HG02623 (cell line): ENCODE results near the gene SLC5A10.

Source experiments
- ATAC-seq: cut with Tn5 transposase; IDR thresholded peaks from one replicate; pipeline ENCODE4 v1.9.1; 2021; ENCODE audit warnings: moderate library complexity; ENCODE audit not compliant: unreplicated experiment

Gene SLC5A10

DNA sequence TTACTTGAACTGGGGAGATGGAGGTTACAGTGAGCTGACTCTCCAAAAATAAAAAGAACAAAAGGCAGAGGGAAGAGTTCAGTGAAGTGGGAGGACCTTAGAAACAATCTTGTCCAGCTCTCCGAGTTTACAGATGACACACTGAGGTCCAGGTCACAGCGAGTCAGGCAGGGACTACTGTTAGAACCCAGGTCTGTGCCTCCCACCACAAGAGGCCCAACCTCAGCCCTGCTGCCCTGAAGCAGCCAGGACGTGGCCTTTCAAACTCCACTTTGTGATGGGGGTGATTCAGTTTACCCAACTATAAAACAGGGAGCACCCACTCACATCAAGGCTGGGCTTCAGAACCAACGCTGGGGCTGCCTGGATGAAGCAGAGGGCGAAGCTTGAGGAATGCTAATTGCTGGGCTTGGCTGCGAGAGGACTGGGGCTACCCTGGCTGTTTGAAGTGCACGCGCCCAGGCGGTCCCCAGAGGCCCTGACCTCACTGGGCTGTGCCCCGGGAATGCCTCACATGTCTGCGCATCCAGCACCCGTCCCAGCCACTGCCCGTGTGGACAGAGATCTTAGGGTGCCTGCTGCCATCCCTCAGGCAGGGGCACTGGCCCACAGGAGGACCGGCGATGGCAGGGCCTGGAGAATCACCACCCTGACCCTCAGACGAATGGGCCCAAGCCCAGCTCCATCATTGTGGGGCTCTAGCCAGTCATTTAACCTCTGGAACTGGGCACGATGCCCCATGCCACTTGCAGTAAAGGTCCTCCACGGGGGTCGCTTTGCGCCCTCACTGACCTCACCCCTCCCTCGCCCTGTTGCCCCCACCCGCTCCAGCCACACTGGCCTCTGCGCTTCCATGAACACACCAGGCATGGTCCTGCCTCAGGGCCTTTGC, 11.4 kb downstream of the SLC5A10 start:
- no peak for ATAC-seq

DNA sequence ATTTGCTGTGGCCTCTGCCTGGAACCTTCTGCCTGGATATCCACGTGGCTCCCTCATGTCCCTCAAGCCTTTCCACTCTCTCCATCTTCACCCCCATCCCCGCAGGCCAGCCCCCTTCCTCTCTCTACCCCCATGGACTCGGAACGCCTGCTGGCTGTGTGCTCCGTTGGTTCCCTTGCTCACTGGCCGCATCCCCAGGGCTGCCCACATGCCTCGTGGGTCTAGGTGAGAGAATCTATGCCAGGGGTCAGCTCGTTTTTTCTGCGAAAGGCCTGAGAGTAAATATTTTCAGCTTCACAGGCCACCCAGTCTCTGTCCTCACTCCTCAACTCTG, 12.0 kb downstream of the SLC5A10 start:
- no peak for ATAC-seq

DNA sequence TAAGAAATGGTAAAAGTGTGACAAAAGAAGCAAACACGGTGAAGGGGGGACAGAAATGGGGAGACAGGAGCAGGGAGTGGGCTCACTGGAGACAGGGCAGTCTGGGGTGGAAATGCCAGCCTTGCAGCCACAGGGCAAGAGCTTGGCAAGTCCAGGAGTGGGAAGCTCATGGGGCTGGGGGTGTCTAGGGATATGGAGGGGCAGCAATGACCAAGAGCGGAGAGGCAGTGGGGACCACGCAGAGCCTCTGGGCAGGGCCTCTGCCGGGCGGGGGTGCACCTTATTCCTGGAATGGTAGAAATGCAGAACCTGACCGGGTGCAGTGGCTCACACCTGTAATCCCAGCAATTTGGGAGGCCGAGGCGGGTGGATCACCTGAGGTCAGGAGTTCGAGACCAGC, 12.6 kb downstream of the SLC5A10 start:
- ATAC-seq: no peak

DNA sequence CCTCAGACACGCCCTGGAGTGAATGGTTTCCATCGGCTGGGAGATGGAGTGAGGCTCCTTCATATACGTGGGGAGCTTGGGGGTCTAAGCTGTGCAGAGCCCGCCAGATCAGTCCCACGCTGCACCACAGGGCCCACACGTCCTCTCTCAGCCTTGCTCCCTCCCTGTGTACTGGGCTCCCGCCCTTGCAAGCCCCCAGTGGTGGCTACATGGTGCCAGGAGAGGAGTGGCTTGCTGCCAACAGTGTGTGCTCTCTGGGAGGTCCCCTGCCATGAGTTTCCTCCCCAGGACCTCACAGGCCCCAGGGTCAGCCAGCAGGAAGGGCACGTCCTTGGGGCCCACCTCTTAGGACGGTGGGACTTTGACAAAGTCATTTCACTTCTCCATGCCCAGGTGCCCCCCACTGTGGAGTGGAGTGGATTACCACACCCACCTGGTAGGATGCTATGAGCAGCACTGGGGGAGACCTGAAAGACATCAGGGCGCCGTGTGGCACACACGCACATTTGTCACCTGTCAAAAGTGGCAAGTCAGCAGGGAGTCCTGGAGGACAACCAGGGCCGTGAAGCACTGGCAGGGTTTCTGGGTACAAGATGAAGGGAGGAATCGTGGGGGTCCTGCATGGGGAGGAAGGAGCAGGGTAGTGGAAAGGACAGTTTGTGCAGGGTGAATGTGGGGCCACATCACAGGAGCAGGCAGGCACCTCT, 13.7 kb downstream of the SLC5A10 start:
- no peak for ATAC-seq

DNA sequence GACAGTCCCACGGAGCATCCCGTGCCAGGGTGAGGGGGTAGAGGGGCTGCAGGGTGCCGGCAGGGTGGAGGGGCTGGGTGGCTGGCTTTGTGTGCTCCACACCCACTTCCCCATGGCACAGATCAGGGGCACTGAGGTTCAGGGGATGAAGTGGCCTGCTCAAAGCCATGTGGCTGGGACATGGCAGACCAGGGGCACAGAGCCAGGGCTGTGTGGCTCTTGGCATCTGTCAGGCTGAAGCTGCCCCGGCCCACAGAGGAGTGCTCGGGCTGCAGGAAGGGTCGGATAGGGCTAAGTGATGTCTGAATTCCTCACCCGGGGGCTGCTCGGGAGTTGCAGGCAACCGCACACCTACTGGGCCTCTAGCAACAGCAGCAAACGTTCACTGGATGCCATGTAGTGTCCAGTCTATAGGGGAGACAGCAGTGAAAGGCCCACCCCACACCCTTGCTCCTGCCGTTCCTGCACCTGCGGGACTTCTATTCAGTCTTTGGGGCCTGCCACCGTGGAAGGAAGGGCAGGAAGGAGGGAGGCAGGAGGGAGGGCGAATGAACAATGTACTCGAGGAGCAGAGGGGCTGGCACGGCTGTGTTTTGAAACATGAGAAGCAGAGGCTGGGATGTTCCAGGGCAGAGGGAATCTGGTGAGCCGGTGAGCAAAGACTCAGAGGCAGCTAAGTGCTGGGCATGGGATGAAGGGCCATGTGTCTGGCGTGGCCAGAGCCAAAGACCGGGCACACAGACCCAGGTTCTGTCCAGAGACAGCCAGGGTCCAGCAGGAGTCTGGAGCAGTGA, 15.1 kb downstream of the SLC5A10 start:
- ATAC-seq: no peak

DNA sequence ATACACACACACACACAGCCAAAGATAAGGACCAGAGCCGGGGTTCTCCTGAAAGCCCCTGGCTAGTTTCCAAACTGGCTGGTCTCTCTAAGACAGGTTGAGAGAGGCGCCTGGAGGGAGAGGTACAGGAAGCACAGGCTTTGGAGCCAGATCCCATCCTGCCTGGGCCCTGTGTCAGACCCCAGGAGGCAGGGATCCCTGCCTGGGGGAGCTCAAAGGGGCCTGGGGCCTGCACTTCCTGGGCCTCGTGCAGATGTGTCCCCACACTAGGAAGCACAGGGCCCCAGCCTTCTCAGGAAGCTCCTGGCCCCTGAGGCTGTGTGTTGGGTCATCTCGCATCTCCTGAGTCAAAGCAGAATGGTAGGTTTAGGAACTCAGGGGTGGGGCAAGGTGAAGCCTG, 16.0 kb downstream of the SLC5A10 start:
- no peak for ATAC-seq

DNA sequence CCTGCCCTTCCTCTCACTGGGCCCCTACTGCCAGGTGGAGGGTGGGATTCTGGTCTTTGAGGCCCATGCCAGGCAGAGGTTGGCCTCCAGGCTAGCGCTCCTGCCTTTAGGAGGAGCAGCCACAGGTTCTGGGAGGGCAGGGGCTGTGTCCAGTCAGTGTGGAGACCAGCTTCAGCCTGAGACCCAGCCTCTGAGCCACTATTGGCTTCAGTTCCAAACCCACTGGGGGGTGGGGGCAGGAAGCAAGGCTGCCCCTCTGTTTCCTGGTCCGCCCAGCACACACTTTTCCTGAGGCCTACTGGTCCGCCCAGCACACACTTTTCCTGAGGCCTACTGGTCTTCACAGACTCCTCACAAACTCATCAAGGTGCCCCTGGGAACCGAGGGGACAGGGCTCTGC, 16.4 kb downstream of the SLC5A10 start:
- ATAC-seq: no peak

DNA sequence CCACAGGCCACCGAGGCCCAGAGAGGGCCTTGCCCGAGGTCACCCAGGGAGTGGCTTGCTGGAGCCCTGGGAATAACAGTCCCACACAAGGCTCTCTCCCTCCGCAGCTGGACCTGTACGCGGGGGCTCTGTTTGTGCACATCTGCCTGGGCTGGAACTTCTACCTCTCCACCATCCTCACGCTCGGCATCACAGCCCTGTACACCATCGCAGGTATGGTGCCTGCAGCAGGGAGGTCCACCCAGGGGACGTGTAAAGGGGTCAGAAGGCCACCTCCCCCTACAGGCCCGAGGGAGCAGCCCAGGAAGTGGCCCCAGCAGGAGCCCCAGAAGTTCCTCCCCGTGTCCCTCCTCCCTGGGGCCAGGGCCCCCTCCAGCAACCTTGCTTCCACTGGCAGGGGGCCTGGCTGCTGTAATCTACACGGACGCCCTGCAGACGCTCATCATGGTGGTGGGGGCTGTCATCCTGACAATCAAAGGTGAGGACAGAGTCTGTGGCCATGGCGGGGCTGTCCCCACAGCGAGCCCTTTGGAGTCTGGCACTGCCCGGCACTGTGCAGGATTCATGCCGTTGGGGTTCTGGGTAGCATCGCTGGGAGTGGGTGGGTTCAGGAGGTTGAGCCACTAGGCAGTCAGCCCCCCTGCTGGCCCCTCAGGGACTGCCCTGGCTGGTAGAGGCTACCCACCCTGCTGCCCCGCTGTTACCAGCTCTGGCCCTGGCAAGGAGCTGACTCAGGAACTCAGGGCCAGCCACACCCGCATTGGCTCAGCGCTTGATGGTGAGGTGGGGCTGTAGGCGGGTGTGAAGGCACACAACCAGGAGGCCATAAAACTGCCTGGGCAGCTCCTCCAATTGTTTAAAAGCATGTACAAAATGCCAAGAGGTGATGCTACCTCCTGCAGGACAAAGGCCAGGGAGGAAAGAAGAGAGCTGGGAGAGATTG, 17.3 kb downstream of the SLC5A10 start:
- no peak for ATAC-seq

DNA sequence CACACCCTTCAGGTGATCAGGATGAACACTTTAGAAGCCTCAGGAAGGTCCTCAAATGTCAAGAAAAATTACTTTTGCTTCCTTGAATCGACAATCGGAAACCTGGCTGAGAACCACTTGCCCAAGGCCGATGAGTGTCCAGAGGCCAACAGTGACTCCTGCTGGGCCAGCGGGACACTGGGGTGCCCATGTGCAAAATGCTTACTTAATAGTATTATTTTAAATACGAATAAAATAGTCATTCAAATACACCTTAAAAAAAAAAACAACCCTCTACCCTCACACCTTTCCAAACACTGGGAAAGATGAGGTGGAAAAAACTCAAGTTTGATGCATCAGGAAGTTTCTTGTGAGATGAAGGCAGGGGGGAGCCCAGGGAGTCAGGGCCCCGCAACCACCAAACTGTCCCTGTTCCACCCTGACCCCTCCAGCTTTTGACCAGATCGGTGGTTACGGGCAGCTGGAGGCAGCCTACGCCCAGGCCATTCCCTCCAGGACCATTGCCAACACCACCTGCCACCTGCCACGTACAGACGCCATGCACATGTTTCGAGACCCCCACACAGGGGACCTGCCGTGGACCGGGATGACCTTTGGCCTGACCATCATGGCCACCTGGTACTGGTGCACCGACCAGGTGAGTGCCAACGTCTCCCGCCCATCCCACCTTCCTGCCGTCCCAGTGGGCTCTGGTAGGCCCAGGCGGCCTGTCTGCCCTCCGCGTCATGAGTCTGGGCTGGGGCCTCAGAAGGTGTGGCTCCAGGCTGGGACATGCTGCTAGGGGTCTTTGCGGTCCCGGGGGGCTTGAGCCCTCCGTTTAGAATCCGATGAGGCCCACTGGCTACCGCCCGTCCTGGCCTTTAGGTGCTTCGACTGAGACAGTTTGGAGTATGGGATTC, 18.9 kb downstream of the SLC5A10 start:
- ATAC-seq: no peak

DNA sequence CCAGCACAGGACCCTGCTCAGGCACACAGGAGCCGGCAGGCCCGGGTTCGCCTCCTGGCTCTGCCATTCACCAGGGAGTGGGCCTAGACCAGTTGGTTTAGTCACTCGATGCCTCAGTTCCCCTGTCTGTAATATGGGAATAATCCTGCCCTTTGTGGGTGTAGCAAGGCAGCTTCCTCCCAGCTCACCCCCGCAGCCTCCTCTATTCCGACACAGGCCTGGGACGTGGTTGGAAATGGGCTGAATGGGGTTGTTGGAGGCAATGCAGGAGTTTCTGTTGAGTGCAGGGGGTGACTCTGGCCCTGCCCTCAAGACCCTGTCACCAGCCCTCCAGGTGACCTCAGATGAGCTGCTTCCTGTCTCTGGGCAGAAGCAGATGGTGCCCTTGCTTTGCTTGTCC, 19.8 kb downstream of the SLC5A10 start:
- ATAC-seq: no peak

DNA sequence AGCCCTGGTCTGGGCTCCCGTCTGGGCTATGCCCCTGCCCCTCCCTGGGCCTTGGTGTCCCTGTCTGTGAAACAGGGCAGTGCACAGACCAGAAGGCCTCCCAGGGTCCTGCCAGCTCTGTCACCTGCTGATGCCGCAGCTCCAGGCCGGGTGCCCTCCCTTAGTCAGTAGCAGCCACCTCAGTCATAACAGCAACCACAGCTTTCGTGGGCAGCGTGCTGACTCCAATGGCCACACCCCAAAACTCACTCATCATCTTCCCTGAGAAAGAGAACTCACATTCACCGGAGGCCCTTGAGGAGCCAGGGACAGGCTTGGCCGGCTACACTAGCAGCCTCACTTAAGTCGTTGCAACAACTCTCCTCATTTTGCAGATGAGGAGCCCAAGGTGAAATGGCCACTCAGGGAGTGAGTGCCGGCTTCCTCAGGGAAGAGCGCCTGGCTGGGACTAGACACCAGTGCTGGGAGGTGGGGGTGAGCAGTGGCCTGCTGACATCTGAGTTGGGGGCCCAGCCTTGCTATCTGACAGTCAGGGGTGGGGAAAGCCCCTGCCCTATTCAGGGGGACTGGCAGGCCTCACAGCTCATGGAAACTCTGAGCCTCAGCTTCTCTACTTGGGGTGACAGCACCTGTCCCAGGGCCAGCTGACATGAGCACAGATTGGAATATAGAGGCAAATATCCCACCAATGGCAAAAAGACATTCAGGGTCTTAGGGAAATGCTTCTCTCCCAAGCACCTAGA, 22.6 kb downstream of the SLC5A10 start:
- no peak for ATAC-seq

DNA sequence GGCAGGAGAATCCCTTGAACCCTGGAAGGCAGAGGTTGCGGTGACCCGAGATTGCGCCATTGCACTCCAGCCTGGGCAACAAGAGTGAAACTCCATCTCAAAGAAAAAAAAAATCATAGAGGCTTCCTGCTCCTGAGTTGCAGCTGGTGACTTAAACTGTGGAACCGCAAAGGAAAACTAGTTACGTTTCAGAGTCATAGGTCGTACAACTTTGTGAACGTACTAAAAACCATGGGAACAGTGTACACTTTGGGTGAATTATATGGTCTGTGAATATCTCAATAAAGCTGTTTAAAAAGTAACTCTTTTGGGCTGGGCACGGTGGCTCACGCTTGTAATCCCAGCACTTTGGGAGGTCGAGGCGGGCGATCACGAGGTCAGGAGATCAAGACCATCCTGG, 23.6 kb downstream of the SLC5A10 start:
- ATAC-seq: no peak

DNA sequence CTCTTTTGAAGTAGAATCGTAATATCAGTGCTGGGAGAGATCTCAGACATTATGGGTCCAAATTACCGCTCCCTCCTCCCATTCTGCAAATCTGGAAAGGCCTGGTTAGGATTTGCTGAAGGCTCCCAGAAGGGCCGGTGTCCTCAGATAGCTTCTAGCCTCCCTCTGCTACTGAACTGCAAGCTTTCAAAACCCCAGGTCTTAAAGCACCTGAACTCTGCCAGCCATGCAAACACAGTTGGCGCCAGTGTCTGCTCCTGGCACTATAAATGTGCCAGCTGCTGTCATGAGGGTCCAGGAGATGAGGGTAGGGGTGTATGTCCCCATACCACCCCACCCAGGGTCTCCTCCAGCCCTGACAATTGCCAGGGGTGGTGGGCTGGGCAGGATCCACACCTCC, 24.2 kb downstream of the SLC5A10 start:
- no peak for ATAC-seq

DNA sequence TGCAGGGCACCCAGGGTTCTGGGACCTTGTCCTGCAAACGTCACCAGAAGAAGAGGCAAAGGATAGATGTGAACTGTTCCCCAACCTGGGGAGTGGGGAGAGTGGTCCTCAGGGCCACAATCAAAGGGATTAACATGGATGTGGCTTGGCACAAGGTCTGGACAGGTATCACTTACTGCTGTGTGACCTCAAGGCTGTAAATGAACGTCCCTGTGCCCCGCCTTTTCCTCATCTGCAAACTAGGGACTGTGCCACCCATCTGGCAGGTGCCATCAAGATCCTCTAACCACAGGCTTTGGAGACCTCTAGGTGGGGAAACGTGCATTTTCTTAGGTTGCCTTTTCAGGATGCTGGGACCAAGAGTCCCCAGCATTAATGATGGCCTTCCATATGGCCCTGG, 25.1 kb downstream of the SLC5A10 start:
- no peak for ATAC-seq

DNA sequence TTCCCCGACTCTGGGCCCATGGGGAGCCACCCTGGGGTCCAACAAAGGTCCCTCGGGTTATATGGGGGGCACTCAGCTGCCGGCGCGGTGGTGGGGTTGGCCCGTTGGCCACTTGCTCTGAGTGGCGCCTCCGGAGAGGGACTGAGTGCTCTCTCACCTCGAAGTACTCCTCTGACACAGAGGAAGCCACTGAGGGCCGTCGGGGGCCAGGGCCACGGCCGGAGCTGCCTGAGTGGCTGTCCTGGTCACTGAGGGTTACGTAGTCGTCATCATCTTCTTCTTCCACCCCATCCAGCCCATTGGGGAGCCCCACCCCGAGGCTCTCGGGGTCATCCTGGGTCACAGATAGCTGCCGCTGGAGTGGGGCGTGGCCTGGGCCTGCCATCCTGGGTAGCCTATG, 25.7 kb downstream of the SLC5A10 start:
- no peak for ATAC-seq

DNA sequence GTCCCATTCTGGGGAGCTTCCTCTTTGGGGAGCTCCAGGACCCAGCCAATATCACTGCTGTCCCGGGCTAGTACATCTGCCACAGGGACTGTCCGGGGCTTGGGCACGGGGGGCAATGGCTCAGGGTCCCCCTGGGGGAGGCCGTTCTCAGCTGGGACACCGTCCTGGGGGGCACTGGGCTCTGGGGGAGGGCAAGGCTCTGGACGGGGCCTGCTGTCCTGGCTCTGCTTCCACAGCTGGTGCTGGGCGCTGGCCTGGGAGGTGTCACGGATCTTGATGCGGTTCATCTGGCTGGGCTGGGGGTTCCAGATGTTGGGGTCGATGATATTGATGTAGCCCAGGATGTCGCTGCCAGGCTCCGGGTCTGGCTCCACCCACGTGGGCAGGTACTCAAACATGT, 26.1 kb downstream of the SLC5A10 start:
- no peak for ATAC-seq

DNA sequence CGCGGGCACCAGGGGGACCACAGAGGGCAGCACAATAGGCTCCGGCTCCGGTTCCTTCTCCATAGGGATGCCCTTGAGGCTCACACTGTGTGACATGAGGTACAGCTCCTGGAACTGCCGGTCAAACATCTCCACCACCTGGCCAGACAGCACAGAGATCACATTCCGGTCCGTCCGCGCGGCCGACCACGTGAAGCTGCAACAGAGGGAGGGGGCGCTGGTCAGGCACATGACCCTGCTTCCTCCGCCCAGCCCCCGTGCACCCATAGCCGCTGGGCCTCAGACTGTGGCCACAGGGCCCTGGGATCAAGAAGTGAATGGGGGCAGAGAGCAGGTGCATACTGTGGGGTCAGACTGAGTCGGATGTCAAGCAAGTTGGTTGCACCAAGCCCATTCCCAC, 26.7 kb downstream of the SLC5A10 start:
- ATAC-seq: no peak

DNA sequence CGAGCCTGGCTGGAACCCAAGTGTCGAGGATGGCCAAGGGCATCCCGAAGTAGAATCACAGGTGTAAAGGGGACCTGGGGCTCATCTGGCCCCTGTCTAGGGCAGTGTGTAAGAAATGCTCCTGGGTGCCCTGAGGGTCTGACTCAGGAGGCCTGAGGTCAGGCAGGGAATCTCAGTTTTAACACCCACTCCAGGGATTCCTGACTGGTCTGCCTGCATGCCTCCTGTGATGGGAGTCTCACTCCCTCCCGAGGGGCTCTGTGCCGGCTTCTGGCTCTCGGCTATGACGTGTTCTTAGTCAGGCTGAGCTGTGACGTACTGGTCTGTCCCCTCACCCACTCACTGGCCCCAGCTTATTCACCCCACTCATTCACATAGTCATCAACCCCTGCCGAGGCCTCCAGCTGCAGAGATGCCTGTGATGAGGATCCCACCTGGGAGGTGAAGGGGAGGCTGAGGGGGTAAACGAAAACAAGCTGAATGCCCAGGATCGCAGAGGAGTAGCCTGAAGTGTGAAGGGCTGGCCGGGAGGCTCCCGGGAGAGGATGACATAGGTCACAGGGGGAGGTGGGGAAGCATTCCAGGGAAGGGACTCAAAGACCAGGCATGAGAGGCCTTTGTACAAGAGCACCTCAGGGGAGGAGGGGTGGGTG, 28.8 kb downstream of the SLC5A10 start:
- no peak for ATAC-seq

DNA sequence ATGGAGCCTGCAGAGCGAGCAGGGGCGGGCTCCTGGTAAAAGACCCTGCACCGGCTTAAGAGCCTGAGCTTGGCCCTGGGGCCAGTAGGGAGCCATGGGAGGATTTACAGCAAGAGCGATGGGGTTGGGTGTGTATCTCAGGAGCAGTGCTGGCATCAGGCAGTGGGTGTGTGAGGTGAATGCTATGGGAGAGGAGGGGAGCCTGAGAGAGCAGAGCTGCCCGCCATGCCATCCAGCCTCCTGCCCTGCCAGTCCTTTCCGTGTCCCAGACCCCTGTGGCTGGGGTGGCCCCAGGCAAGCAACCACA, 29.3 kb downstream of the SLC5A10 start:
- no peak for ATAC-seq
